WTC11 (cell line): ENCODE data around the gene CDH20. TPM values are rescaled to one million over a fixed set of nuclear protein-coding genes. Genes with fewer than 3 reads are reported as not detected.

Source experiments
- ATAC-seq: fragments of 200-7000 bp; cut with Tn5 transposase; 2 replicates; pipeline ENCODE4 v1.10.0; 2021; ENCODE audit warnings: mild to moderate bottlenecking, moderate library complexity
- CTCF ChIA-PET: fragments of 300-600 bp; sonication (Branson Sonifier 250); formaldehyde crosslinking; loops from one replicate; lab custom pipeline; 2021; ENCODE audit warnings: antibody characterized with exemption; lab: Charles Lee
- POLR2A ChIA-PET: fragments of 350-600 bp; sonication (Branson Sonifier 250); formaldehyde crosslinking; loops from one replicate; lab custom pipeline; 2021; ENCODE audit warnings: antibody characterized with exemption; lab: Charles Lee
- DNase-seq: peaks from one replicate; pipeline ENCODE4 v3.0.0; 2021; ENCODE audit warnings: low spot score
- H3K27ac Mint-ChIP-seq: 2 replicates; pipeline ENCODE4 v1.8.0; 2021; ENCODE audit warnings: mixed read lengths
- H3K27me3 Mint-ChIP-seq: 2 replicates; pipeline ENCODE4 v1.8.0; 2021; ENCODE audit warnings: low read depth, mild to moderate bottlenecking, moderate library complexity, mixed read lengths
- H3K36me3 Mint-ChIP-seq: 2 replicates; pipeline ENCODE4 v1.8.0; 2021; ENCODE audit warnings: mixed read lengths
- H3K4me1 Mint-ChIP-seq: 2 replicates; pipeline ENCODE4 v1.8.0; 2022; ENCODE audit warnings: mixed read lengths
- H3K4me3 Mint-ChIP-seq: 2 replicates; pipeline ENCODE4 v1.8.0; 2021; ENCODE audit warnings: mild to moderate bottlenecking, moderate library complexity, mixed read lengths
- H3K9me3 Mint-ChIP-seq: 2 replicates; pipeline ENCODE4 v1.8.0; 2021; ENCODE audit warnings: mixed read lengths
- ATF1 ChIP-seq: sonication (generic); formaldehyde crosslinking; IDR thresholded peaks from 2 replicates; pipeline ENCODE4 v1.8.1; 2023; ENCODE audit warnings: mild to moderate bottlenecking, moderate library complexity, missing genetic modification reagents
- ZNF219 ChIP-seq: sonication (generic); formaldehyde crosslinking; IDR thresholded peaks from 2 replicates; pipeline ENCODE4 v1.8.0; 2023; ENCODE audit warnings: missing genetic modification reagents, mild to moderate bottlenecking, borderline replicate concordance
- total RNA-seq: library from RNA; stranded (reverse); gene quantifications from 3 replicates; pipeline ENCODE4 v1.2.3, GENCODE V29; 2021
- TF ChIP-seq, protein P1 (sequence below): sonication (generic); formaldehyde crosslinking; IDR thresholded peaks from 2 replicates; pipeline ENCODE4 v1.8.0; 2022; ENCODE audit warnings: mild to moderate bottlenecking, missing genetic modification reagents
- TF ChIP-seq, protein P2 (sequence below): fragments of 250-450 bp; sonication (Bioruptor Pico); IDR thresholded peaks from 2 replicates; pipeline ENCODE4 v1.9.0; 2021; ENCODE audit warnings: mild to moderate bottlenecking, borderline replicate concordance
- TF ChIP-seq, protein P3 (sequence below): sonication (generic); formaldehyde crosslinking; IDR thresholded peaks from 2 replicates; pipeline ENCODE4 v1.8.1; 2023; ENCODE audit warnings: mild to moderate bottlenecking, missing genetic modification reagents, borderline replicate concordance
- TF ChIP-seq, protein P4 (sequence below): sonication (generic); formaldehyde crosslinking; IDR thresholded peaks from 2 replicates; pipeline ENCODE4 v1.8.1; 2023; ENCODE audit warnings: mild to moderate bottlenecking, missing genetic modification reagents
- TF ChIP-seq, protein P5 (sequence below): sonication (generic); formaldehyde crosslinking; IDR thresholded peaks from 2 replicates; pipeline ENCODE4 v1.8.1; 2023; ENCODE audit warnings: mild to moderate bottlenecking, moderate library complexity, missing genetic modification reagents
- TF ChIP-seq, protein P6 (sequence below): sonication (generic); formaldehyde crosslinking; conservative IDR thresholded peaks from 2 replicates; pipeline ENCODE4 v1.8.1; 2023; ENCODE audit warnings: mild to moderate bottlenecking, low read depth, missing genetic modification reagents, moderate library complexity
- TF ChIP-seq, protein P7 (sequence below): sonication (generic); formaldehyde crosslinking; IDR thresholded peaks from 2 replicates; pipeline ENCODE4 v1.8.0; 2023; ENCODE audit warnings: missing genetic modification reagents

The CDH20 gene
- total RNA-seq, 1 experiment from 2014 or later = 0.39 TPM

DNA sequence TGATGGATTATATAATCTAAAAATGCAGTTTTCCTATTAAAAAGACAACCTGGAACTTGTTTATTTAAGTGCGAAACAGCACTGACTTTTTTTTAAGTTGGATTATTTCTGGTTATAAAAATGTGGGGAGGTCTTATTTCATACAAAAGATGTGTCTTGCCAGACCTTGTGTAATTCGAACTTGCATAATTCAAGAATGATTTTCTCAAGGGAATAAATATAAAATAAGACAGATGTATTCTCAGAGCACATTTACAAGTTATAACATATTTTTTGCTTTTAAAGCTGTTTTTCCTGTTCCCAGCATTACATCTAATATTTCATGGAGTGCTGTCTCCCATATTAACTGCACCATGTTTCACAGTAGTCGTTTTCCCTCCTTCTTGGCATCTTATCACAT, 263.1 kb downstream of the CDH20 start:
- no peak overlapping the region for H3K4me3 Mint-ChIP-seq
- TF ChIP-seq, protein P1, sequence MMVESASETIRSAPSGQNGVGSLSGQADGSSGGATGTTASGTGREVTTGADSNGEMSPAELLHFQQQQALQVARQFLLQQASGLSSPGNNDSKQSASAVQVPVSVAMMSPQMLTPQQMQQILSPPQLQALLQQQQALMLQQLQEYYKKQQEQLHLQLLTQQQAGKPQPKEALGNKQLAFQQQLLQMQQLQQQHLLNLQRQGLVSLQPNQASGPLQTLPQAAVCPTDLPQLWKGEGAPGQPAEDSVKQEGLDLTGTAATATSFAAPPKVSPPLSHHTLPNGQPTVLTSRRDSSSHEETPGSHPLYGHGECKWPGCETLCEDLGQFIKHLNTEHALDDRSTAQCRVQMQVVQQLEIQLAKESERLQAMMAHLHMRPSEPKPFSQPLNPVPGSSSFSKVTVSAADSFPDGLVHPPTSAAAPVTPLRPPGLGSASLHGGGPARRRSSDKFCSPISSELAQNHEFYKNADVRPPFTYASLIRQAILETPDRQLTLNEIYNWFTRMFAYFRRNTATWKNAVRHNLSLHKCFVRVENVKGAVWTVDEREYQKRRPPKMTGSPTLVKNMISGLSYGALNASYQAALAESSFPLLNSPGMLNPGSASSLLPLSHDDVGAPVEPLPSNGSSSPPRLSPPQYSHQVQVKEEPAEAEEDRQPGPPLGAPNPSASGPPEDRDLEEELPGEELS (CRISPR knock-in tag) = no peak
- TF ChIP-seq ATF1 (CRISPR knock-in tag) (no peak), ZNF219 (CRISPR knock-in tag) (no peak)
- TF ChIP-seq, protein P2, sequence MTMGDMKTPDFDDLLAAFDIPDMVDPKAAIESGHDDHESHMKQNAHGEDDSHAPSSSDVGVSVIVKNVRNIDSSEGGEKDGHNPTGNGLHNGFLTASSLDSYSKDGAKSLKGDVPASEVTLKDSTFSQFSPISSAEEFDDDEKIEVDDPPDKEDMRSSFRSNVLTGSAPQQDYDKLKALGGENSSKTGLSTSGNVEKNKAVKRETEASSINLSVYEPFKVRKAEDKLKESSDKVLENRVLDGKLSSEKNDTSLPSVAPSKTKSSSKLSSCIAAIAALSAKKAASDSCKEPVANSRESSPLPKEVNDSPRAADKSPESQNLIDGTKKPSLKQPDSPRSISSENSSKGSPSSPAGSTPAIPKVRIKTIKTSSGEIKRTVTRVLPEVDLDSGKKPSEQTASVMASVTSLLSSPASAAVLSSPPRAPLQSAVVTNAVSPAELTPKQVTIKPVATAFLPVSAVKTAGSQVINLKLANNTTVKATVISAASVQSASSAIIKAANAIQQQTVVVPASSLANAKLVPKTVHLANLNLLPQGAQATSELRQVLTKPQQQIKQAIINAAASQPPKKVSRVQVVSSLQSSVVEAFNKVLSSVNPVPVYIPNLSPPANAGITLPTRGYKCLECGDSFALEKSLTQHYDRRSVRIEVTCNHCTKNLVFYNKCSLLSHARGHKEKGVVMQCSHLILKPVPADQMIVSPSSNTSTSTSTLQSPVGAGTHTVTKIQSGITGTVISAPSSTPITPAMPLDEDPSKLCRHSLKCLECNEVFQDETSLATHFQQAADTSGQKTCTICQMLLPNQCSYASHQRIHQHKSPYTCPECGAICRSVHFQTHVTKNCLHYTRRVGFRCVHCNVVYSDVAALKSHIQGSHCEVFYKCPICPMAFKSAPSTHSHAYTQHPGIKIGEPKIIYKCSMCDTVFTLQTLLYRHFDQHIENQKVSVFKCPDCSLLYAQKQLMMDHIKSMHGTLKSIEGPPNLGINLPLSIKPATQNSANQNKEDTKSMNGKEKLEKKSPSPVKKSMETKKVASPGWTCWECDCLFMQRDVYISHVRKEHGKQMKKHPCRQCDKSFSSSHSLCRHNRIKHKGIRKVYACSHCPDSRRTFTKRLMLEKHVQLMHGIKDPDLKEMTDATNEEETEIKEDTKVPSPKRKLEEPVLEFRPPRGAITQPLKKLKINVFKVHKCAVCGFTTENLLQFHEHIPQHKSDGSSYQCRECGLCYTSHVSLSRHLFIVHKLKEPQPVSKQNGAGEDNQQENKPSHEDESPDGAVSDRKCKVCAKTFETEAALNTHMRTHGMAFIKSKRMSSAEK (CRISPR knock-in tag) = no peak
- TF ChIP-seq, protein P3, sequence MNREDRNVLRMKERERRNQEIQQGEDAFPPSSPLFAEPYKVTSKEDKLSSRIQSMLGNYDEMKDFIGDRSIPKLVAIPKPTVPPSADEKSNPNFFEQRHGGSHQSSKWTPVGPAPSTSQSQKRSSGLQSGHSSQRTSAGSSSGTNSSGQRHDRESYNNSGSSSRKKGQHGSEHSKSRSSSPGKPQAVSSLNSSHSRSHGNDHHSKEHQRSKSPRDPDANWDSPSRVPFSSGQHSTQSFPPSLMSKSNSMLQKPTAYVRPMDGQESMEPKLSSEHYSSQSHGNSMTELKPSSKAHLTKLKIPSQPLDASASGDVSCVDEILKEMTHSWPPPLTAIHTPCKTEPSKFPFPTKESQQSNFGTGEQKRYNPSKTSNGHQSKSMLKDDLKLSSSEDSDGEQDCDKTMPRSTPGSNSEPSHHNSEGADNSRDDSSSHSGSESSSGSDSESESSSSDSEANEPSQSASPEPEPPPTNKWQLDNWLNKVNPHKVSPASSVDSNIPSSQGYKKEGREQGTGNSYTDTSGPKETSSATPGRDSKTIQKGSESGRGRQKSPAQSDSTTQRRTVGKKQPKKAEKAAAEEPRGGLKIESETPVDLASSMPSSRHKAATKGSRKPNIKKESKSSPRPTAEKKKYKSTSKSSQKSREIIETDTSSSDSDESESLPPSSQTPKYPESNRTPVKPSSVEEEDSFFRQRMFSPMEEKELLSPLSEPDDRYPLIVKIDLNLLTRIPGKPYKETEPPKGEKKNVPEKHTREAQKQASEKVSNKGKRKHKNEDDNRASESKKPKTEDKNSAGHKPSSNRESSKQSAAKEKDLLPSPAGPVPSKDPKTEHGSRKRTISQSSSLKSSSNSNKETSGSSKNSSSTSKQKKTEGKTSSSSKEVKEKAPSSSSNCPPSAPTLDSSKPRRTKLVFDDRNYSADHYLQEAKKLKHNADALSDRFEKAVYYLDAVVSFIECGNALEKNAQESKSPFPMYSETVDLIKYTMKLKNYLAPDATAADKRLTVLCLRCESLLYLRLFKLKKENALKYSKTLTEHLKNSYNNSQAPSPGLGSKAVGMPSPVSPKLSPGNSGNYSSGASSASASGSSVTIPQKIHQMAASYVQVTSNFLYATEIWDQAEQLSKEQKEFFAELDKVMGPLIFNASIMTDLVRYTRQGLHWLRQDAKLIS (CRISPR knock-in tag) = no peak
- TF ChIP-seq, protein P4, sequence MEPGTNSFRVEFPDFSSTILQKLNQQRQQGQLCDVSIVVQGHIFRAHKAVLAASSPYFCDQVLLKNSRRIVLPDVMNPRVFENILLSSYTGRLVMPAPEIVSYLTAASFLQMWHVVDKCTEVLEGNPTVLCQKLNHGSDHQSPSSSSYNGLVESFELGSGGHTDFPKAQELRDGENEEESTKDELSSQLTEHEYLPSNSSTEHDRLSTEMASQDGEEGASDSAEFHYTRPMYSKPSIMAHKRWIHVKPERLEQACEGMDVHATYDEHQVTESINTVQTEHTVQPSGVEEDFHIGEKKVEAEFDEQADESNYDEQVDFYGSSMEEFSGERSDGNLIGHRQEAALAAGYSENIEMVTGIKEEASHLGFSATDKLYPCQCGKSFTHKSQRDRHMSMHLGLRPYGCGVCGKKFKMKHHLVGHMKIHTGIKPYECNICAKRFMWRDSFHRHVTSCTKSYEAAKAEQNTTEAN (CRISPR knock-in tag) = no peak
- TF ChIP-seq, protein P5, sequence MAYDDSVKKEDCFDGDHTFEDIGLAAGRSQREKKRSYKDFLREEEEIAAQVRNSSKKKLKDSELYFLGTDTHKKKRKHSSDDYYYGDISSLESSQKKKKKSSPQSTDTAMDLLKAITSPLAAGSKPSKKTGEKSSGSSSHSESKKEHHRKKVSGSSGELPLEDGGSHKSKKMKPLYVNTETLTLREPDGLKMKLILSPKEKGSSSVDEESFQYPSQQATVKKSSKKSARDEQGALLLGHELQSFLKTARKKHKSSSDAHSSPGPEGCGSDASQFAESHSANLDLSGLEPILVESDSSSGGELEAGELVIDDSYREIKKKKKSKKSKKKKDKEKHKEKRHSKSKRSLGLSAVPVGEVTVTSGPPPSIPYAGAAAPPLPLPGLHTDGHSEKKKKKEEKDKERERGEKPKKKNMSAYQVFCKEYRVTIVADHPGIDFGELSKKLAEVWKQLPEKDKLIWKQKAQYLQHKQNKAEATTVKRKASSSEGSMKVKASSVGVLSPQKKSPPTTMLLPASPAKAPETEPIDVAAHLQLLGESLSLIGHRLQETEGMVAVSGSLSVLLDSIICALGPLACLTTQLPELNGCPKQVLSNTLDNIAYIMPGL (CRISPR knock-in tag) = no peak
- TF ChIP-seq, protein P6, sequence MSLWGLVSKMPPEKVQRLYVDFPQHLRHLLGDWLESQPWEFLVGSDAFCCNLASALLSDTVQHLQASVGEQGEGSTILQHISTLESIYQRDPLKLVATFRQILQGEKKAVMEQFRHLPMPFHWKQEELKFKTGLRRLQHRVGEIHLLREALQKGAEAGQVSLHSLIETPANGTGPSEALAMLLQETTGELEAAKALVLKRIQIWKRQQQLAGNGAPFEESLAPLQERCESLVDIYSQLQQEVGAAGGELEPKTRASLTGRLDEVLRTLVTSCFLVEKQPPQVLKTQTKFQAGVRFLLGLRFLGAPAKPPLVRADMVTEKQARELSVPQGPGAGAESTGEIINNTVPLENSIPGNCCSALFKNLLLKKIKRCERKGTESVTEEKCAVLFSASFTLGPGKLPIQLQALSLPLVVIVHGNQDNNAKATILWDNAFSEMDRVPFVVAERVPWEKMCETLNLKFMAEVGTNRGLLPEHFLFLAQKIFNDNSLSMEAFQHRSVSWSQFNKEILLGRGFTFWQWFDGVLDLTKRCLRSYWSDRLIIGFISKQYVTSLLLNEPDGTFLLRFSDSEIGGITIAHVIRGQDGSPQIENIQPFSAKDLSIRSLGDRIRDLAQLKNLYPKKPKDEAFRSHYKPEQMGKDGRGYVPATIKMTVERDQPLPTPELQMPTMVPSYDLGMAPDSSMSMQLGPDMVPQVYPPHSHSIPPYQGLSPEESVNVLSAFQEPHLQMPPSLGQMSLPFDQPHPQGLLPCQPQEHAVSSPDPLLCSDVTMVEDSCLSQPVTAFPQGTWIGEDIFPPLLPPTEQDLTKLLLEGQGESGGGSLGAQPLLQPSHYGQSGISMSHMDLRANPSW (CRISPR knock-in tag) = no peak
- TF ChIP-seq, protein P7, sequence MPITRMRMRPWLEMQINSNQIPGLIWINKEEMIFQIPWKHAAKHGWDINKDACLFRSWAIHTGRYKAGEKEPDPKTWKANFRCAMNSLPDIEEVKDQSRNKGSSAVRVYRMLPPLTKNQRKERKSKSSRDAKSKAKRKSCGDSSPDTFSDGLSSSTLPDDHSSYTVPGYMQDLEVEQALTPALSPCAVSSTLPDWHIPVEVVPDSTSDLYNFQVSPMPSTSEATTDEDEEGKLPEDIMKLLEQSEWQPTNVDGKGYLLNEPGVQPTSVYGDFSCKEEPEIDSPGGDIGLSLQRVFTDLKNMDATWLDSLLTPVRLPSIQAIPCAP (CRISPR knock-in tag) = no peak
- TF ChIP-seq, all 79 proteins: peak for 0
- Mint-ChIP-seq H3K36me3 (peaks cover 10% of the 10 kb centered on the region), H3K27me3 (no peaks in the 10 kb centered on the region), H3K9me3 (peaks cover 15% of the 10 kb centered on the region), H3K27ac (no peak overlapping the region), H3K4me1 (peaks cover 17% of the 10 kb centered on the region)
- ATAC-seq (no peak), DNase-seq (no peak)
- POLR2A ChIA-PET = no interaction called here
- CTCF ChIA-PET = no interaction called here
